Occipital lobe (tissue), 2 donors: ENCODE measurements around the gene ST14. TPM values are rescaled to one million over a fixed set of nuclear protein-coding genes. Genes with fewer than 3 reads are reported as not detected.
A peak's percentile ranks its signal among the peaks of the same experiment; 100 is the strongest.

Source experiments
- DNase-seq: peaks from one replicate; lab custom pipeline; 2025; lab: John Stamatoyannopoulos, UW
- total RNA-seq: library from RNA; depleted of rRNA; stranded (reverse); fragments of >200 nt; gene quantifications from one replicate; pipeline ENCODE4 v1.2.3, GENCODE V29; 2014

ST14 gene
- total RNA-seq, 1 donor from 2014 or later = not detected

DNA sequence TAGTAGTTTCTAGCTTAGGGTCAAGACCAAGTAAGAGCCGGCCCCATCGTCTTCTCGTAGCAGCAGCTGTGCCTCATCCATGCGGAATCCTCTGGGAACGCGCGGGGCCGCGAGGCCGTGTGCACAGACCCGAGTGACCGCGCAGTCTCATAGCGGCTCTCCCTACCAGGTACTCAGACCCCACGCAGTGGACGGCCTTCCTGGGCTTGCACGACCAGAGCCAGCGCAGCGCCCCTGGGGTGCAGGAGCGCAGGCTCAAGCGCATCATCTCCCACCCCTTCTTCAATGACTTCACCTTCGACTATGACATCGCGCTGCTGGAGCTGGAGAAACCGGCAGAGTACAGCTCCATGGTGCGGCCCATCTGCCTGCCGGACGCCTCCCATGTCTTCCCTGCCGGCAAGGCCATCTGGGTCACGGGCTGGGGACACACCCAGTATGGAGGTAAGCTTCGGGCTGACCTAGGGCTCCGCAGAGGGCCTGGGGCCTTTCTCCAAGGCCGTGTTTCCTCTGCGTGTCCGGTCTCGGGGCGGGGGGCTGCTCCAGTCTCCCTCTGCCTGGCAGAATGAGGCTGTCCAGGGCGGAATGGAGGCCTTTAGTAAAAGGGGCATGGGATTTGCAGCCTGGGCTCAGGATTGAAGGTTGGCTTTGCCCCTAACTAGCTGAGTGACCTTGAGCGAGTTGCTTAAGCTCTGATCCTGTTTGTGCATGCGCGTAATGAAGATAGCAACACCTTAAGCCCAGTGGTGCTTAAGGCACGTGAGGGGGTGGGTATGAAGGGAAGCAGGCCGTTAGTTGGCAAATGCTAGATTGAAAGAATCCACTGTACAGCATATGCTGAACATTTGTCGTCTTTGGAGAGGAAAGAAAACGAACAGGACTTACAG, 48.9 kb downstream of the ST14 start:
- no peak for DNase-seq

GRCh38 chr11:130209128-130209932, 49.7 kb downstream of the ST14 start:
- DNase-seq = no peak

GRCh38 chr11:130209954-130210854, 50.6 kb downstream of the ST14 start:
- no peak for DNase-seq

- DNase-seq = no peak
These were observed 51.6 kb downstream of the ST14 start for GRCh38 chr11:130211144-130211543.

GRCh38 chr11:130211781-130212401, 52.3 kb downstream of the ST14 start:
- DNase-seq = no peak

- DNase-seq = no peak
These were observed 52.9 kb downstream of the ST14 start for GRCh38 chr11:130212431-130212961.

GRCh38 chr11:130213143-130213978, 53.8 kb downstream of the ST14 start:
- DNase-seq = no peak

DNA sequence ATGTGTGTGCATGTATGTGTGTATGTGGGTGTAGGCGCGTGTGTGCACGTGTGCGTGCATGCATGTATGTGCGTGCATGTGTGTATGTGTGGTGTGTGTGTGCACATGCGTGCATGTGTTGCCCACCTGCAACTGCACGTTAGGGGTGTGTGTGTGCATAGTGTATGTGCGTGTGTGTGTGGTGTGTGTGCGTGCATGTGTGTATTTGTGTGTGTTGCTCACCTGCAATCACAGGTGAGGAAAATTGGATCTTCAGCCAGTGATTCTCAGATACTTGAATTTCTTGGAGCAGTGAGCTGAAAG, 54.3 kb downstream of the ST14 start:
- no peak for DNase-seq

- no peak for DNase-seq
These were observed 55.4 kb downstream of the ST14 start for GRCh38 chr11:130214861-130215530.

DNA sequence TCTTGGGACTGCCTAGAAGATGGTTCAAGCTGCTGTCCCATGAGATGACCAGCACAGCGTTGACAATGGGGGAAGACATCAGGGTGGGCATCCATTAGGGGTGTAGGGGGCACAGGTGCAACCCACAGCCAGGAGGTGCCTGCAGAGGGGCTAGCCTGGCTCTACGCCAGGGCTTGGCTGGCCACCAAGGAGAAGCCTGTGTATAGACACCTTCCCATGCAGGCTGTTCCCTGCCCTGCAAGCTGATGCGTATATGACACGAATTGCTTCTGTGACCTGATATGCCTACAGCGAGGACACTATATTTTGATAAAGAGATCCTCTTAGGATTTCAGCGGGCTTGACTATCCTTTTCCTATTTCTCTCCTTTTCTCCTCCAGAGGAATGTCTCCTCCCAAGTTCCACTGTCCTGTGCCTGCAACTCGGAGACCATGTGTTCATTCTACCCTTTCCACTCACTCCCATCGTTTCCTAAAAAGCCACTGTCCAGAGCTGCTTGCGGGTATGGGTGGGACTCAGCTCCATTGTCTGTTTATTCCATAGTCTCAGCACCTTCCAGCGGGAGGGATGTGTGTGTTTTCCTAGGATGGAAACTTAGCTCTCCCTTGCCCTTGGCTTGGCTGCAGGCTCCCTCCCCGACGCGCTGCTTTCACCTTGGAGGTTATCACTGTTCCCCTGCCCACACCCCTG, 56.1 kb downstream of the ST14 start:
- DNase-seq = no peak

DNA sequence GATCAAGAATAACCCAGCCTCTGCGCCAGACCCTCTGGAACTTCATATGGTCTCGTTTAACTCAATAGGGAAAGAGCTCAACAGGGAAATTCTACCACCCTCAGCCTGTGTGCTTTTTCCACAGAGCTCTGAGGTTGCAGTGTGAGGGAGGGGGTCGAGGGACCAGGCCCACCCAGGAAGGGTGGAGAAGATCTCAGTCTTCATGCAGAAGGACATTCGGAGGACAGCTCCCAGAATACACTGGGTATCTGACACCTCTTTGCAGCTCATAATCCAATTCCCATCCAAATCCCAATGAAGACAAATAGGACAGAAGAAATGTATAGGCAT, 56.6 kb downstream of the ST14 start:
- DNase-seq = no peak

DNA sequence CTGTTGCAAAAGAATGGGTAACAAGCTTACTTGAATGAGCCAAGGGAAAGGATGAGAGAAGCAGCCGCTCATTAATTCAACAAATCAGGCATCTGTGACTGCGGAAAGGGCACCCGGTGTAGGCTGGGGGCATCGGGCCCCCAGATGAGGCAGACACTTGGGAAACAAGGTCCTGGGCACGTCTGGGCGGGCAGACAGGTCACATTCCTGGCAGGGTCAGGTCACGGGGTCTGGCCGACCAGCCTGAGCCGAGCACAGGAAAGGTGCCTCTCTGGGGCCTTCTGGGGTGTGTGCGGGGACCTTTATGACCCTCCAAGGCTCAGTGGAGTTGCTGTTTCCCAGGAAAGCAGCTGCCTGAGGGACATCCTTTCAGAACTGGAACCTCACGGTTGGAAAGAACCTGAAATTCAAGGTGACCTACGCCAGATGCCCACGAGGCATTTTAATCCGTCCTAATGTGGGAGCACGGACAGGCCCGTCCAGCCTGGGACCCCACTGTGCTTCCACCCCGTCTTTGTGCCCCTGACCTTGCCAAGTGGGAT, 57.1 kb downstream of the ST14 start:
- no peak for DNase-seq

DNA sequence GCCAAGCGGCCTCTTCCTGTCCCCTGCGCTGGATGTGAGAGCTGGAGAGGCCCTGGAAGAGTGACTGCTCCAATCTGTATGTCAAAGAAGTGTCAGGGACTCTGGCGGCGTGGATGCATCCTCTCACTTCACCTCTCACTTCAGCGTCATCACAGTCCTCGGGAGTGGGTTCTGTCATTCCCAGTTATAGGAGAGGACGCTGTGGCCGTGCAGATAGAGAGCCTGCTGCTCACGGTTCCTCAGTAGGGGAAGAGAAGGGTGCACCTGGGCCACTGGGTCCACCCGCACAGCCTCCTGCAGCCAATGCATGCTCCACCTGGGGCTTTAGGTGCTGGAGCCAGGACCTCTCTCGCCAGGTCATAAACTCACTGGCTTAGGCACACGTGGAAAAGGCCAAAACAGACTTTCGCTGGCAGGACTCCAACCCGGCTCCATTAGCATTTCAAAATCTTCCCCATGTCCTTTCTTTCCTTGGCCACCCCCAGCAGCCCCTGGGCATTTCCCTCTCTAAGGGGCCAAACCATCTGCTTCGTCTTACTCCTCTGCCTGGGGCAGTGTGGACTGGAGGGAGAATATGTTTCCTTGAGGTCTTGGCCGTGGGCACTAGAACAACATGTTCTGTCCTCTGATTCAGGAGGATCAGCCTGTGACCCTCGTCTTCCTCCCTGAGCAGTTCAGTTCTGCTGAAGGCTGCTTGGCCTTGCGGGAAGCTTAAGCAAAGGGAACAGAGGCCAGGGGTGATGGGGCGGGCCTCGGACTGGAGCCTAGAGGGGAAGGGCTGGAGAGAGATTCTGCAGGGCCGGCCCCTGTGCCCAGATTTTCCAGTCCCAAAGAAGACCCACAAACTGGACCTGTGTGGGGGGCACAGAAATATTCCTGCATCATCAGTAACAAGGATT, 57.8 kb downstream of the ST14 start:
- no peak for DNase-seq

GRCh38 chr11:130218501-130219070, 59.0 kb downstream of the ST14 start:
- DNase-seq = no peak

DNA sequence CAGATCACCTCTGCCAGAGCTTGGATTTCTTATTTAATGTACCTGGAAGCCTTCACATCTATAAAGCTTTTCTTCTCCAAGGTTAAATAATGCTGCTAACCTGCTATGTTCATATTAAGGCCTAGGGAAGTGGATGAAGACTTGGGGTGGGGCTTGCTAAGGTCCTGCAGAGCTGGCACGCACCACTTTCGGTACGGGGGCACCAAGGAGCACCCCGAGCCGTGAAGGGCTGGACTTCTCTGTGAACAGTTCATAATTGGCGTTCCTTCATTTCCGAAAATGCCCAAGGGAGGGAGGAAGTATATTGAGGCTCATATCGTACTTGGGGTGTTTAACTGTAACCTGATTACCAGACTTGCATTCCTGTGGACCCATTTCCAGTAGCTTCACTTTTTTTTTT, 59.6 kb downstream of the ST14 start:
- no peak for DNase-seq

DNA sequence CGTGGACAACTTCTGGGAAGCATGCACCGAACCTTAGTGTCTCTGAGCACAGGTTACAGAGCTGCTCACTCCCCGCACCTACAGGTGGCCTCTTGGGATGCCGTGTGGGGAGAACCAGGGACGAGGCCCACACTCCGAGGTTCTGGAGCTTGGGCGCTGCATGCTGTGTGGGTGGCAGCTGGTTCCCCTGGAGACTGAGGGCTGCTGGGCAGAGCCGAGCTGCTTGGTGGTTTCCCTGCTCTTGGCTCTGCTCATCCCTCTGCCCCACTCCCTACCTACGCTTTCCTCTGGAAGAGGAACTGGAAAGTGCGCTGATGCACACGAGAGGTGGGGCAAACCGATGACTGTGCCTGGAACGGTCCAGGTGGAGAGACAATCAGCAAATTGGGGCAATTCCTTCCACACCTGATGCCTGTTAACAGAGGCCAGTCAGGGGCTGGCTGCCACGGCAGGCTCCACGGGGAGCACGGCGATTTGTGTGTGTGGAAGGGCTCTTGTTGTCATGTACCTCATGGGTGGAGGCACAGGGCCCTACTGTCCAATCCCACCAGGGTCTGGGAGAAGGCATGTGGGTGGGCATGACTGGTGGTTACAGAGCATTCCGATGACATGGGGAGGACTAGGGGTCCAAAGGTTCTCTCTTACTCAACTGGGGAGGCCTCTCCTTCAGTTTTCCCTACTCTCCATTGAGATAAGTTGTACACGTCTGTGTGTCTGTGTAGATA, 60.9 kb downstream of the ST14 start:
- DNase-seq = peak; percentile 36
